GM12873 (cell line): ENCODE measurements around the gene CACNA1G.

Experiments used
- TF ChIP-seq, protein P1 (sequence below): IDR thresholded peaks from 2 replicates; pipeline ENCODE4 v1.5.1; 2012; ENCODE audit warnings: low read depth, mild to moderate bottlenecking, moderate library complexity, low read length, control low read depth; ENCODE audit not compliant: insufficient read depth; ENCODE audit errors: missing control alignments

The CACNA1G gene

GRCh38 chr17:50676065-50676975 lies 115.8 kb downstream of the CACNA1G start:
- TF ChIP-seq, protein P1, sequence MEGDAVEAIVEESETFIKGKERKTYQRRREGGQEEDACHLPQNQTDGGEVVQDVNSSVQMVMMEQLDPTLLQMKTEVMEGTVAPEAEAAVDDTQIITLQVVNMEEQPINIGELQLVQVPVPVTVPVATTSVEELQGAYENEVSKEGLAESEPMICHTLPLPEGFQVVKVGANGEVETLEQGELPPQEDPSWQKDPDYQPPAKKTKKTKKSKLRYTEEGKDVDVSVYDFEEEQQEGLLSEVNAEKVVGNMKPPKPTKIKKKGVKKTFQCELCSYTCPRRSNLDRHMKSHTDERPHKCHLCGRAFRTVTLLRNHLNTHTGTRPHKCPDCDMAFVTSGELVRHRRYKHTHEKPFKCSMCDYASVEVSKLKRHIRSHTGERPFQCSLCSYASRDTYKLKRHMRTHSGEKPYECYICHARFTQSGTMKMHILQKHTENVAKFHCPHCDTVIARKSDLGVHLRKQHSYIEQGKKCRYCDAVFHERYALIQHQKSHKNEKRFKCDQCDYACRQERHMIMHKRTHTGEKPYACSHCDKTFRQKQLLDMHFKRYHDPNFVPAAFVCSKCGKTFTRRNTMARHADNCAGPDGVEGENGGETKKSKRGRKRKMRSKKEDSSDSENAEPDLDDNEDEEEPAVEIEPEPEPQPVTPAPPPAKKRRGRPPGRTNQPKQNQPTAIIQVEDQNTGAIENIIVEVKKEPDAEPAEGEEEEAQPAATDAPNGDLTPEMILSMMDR, result no peak
